ENCODE measurements around the gene FAM13A.
A peak's percentile ranks its signal among the peaks of the same experiment; 100 is the strongest.

Gene FAM13A

GRCh38 chr4:88705223-88705622 is 351.8 kb downstream of the FAM13A start:
- no peak for DNase-seq

GRCh38 chr4:88702782-88703181 is 354.2 kb downstream of the FAM13A start:
- DNase-seq, result no peak

- DNase-seq, result no peak
Observed at GRCh38 chr4:88698519-88698918, 358.5 kb downstream of the FAM13A start.

- peak; percentile 81 for DNase-seq
Observed at GRCh38 chr4:88697588-88698329, 359.2 kb downstream of the FAM13A start, which contains the start of gene NAP1L5. TSS of gene NAP1L5 (minus strand) at chr4:88697829. CDS start at chr4:88697754, 75 bp downstream.

GRCh38 chr4:88697141-88697540 is 359.8 kb downstream of the FAM13A start:
- peak; percentile 41 for DNase-seq

- no peak for DNase-seq
Observed at GRCh38 chr4:88696630-88697029, 360.4 kb downstream of the FAM13A start.

- no peak for DNase-seq
Observed at GRCh38 chr4:88693792-88694191, 363.2 kb downstream of the FAM13A start.

GRCh38 chr4:88690355-88690754 is 366.6 kb downstream of the FAM13A start:
- no peak for DNase-seq

- no peak for DNase-seq
Observed at GRCh38 chr4:88681209-88681608, 375.8 kb downstream of the FAM13A start.

Measured in CD4-positive, alpha-beta T cell treated with Interleukin-17A for 1 hour (primary cell).